Activated CD4-positive, alpha-beta T cell treated with anti-CD3 and anti-CD28 coated beads, Interleukin-2, amount 50 U/mL, for 4 hours (primary cell): Measurements from ENCODE around the gene CLEC18C.
"Not testable (repeated sequence)": the region's sequence is repeated elsewhere in the genome, so short reads cannot be mapped to it uniquely, and the experiment has no call there.

Experiments
- DNase-seq, 2 experiments: peaks; one replicate each; pipeline ENCODE4 v3.0.0-alpha.2; 2020

Gene CLEC18C

GRCh38 chr16:70218586-70218985 is 45.0 kb downstream of the CLEC18C start:
- DNase-seq, result not testable (repeated sequence)

GRCh38 chr16:70222574-70222973 is 49.0 kb downstream of the CLEC18C start:
- not testable (repeated sequence) for DNase-seq

- not testable (repeated sequence) for DNase-seq
These were observed 49.6 kb downstream of the CLEC18C start for GRCh38 chr16:70223216-70223615.

DNA sequence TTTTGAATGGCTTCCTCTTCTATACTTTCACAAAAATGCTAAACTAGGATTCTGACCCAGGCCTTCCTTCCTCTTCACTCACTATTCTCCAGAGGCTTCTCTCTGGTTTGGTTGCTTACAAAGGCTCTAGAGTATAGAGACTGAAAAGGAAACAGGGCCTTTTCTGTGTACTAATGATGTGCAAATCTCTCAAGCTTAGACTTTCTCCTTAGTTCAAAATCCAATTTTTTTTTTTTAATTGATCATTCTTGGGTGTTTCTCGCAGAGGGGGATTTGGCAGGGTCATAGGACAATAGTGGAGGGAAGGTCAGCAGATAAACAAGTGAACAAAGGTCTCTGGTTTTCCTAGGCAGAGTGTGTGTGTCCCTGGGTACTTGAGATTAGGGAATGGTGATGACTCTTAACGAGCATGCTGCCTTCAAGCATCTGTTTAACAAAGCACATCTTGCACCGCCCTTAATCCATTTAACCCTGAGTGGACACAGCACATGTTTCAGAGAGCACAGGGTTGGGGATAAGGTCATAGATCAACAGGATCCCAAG is 50.5 kb downstream of the CLEC18C start:
- not testable (repeated sequence) for DNase-seq

DNA sequence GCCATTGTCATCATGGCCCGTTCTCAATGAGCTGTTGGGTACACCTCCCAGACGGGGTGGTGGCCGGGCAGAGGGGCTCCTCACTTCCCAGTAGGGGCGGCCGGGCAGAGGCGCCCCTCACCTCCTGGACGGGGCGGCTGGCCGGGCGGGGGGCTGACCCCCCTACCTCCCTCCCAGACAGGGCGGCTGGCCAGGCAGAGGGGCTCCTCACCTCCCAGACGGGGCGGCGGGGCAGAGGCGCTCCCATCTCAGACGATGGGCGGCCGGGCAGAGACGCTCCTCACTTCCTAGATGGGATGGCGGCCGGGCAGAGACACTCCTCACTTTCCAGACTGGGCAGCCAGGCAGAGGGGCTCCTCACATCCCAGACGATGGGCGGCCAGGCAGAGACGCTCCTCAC is 51.1 kb downstream of the CLEC18C start:
- not testable (repeated sequence) for DNase-seq

DNA sequence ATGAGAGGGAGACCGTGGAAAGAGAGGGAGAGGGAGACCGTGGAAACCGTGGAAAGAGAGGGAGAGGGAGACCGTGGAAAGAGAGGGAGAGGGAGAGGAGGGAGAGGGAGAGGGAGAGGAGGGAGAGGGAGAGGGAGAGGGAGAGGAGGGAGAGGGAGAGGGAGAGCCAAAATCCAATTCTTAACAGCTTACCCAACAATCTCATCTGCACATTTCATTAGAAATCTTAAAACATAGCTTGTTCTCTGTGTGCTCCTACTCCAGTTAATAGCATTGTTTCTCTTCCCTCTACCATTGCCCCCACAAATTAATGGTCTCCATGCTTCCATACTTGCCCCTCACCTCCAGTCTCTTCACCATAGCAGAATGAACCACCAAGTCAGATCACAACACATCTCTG is 51.8 kb downstream of the CLEC18C start:
- DNase-seq, result not testable (repeated sequence)

DNA sequence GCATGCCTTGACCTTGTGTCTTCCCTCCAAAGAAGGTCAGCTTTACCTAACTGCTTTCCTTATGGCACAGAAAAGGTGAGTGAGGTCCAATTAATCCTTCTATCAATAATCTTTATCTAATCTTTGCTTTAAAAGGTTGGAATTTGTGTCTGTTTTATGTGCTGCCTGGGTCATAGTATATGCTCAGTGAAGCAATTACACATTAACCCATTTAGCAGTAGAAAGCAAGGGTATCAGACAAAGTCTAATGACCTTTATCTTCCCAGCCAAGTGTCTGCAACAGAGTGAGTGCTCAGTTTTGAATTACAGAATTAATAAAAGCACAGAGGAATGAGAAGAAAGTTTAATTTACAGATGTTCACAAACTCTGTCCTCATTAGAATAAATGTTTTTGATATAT is 52.4 kb downstream of the CLEC18C start:
- DNase-seq, result not testable (repeated sequence)

DNA sequence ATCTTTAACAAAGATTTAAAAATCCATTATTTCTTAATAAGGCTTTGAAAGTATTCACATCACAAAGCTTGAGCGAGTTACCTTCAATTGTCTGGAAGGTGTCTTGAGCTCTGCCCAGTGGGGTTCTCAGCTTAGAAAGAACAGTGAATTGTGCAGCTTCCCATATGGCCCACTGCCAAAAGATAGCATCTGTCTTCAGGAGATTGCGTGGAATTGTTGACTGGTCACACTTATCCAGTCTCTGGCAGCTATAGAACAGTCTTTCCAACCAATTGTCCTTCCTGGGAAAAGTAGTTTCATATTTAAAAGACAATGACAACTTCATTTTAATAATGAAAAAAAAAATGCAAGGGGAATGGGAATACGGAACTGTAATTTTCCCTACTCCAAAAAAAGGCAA is 58.2 kb downstream of the CLEC18C start:
- not testable (repeated sequence) for DNase-seq
